Naive B cell (primary cell): ENCODE measurements around the gene HERPUD2. TPM values are rescaled to one million over a fixed set of nuclear protein-coding genes. Genes with fewer than 3 reads are reported as not detected.
A peak's percentile ranks its signal among the peaks of the same experiment; 100 is the strongest.
"Not testable (repeated sequence)": the region's sequence is repeated elsewhere in the genome, so short reads cannot be mapped to it uniquely, and the experiment has no call there.

Source experiments
- ATAC-seq, 2 donors: fragments of 150-1000 bp; cut with Tn5 transposase; 2 replicates each; pipeline ENCODE4 v1.10.0; 2021; ENCODE audit warnings: low read depth in 2 of 2, mild to moderate bottlenecking in 2 of 2, moderate library complexity in 2 of 2
- DNase-seq: peaks from one replicate; pipeline ENCODE4 v3.0.0; 2022
- H3K27ac Mint-ChIP-seq, 6 donors: one replicate each; pipeline ENCODE4 v1.8.0; 2020 to 2022; ENCODE audit warnings: mild to moderate bottlenecking in 6 of 6, mixed read lengths in 6 of 6, moderate library complexity in 5 of 6, inconsistent platforms in 2 of 6
- H3K27me3 Mint-ChIP-seq, 3 donors: one replicate each; pipeline ENCODE4 v1.8.0; 2021 to 2022; ENCODE audit warnings: mixed read lengths in 3 of 3, mild to moderate bottlenecking in 1 of 3
- H3K36me3 Mint-ChIP-seq, 2 donors: one replicate each; pipeline ENCODE4 v1.8.0; 2020 to 2022; ENCODE audit warnings: mixed read lengths in 2 of 2, inconsistent platforms in 1 of 2, mild to moderate bottlenecking in 1 of 2
- H3K4me1 Mint-ChIP-seq, 3 donors: one replicate each; pipeline ENCODE4 v1.8.0; 2020 to 2022; ENCODE audit warnings: mixed read lengths in 3 of 3, inconsistent platforms in 1 of 3, mild to moderate bottlenecking in 1 of 3, moderate library complexity in 1 of 3
- H3K4me3 Mint-ChIP-seq, 8 donors: one replicate each; pipeline ENCODE4 v1.8.0; 2020 to 2022; ENCODE audit warnings: mild to moderate bottlenecking in 8 of 8, mixed read lengths in 8 of 8, moderate library complexity in 8 of 8, inconsistent platforms in 2 of 8
- H3K9me3 Mint-ChIP-seq, 7 donors: one replicate each; pipeline ENCODE4 v1.8.0; 2020 to 2022; ENCODE audit warnings: mixed read lengths in 7 of 7, mild to moderate bottlenecking in 5 of 7, inconsistent platforms in 2 of 7, moderate library complexity in 1 of 7
- polyA plus RNA-seq, 6 donors: library from polyadenylated mRNA; unstranded; fragments of 300-500 nt; fragmentation: Illumina TruSeq; gene quantifications; one replicate each; pipeline ENCODE4 v1.2.3, GENCODE V29; 2021; ENCODE audit warnings: low read depth in 6 of 6

Gene HERPUD2
- polyA plus RNA-seq, 6 donors from 2014 or later: 52.7 to 78.0 (median 63.2) TPM

DNA sequence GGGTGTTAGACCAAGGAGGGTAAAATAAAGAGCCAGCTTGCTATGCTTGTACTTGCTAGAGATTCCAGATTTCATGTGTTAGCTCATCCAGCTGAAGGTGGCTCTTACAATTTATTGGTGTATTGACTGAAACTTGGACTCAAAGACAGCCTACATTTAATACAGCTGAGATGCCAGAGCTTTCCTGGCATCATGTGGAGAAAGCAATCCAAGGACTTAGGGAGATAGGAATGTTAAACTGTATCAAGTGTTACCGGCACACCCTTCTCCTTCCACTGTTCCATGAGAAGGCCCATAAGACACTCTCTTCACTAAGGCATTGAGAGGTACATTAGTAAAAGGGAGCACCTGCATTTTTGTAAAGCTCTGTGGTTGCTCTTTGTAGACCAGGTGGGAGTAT, 9.3 kb upstream of the HERPUD2 start:
- no peak for DNase-seq
- Mint-ChIP-seq H3K27ac (peak overlapping the region in 1 of 6 donors; percentile 25), H3K9me3 (no peaks in the 10 kb centered on the region), H3K4me3 (no peak overlapping the region), H3K36me3 (no peaks in the 10 kb centered on the region), H3K4me1 (peaks cover 0 to 3% (median 0%) of the 10 kb centered on the region in 3 donors), H3K27me3 (no peaks in the 10 kb centered on the region)
- no peak for ATAC-seq

DNA sequence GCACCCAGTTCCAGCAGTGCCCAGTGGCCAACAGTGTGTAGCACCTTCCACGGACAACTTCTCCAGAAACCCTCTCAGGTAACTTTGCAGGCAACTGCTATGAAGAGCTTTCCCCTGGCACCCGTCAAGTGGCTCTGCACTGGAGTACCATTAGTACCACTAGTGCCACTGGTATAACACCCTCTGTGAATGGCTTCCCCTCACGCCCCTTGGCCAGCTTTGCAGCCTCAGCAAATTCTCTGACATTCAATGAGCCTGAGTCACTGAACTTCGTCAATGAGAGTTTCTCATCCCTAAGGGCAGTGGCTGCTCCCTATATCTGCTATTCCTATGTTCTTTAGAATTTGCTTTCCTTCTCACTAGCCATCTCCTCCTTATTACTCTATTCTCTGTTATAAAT, 7.6 kb upstream of the HERPUD2 start:
- Mint-ChIP-seq H3K27ac (no peak overlapping the region), H3K36me3 (no peaks in the 10 kb centered on the region), H3K9me3 (no peaks in the 10 kb centered on the region), H3K27me3 (no peaks in the 10 kb centered on the region), H3K4me1 (no peaks in the 10 kb centered on the region), H3K4me3 (no peak overlapping the region)
- no peak for ATAC-seq
- DNase-seq: no peak

DNA sequence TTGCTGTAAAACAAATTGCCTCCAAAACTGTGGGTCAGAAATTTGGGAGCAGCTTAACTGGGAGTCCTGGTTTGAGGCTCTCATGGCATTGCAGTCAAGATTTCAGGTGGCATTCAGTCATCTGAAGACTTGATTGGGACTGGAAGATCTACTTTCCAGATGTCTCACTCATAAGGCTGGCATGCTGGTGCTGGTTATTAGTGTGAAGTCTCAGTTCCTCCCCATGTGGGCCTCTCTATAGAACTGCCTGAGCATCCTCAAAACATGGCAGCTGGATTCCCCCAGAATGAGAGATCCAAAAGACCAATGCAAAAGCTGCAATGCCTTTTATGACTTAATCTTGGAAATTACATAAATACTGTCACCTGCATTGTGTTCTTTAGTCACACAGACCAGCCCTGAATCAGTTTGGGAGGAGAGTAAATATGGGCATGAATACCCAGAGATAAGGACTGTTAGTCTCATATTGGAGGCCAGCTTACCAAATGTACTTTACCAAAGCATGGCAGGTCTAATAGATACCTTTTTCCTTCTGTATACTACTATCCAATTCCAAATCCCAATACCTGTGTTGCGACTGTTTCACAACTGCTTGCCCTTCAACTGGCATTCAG, 6.5 kb upstream of the HERPUD2 start:
- DNase-seq (no peak), ATAC-seq (peak in 1 of 2 donors; percentile 38)
- H3K27ac Mint-ChIP-seq: peak overlapping the region in 1 of 6 donors; percentile 5
- H3K36me3 Mint-ChIP-seq: peaks cover 0 to 8% of the 10 kb centered on the region in 2 donors
- H3K9me3 Mint-ChIP-seq: no peaks in the 10 kb centered on the region
- peaks cover 6 to 9% (median 7%) of the 10 kb centered on the region in 3 donors for H3K4me1 Mint-ChIP-seq
- H3K4me3 Mint-ChIP-seq: no peak overlapping the region
- no peaks in the 10 kb centered on the region for H3K27me3 Mint-ChIP-seq

DNA sequence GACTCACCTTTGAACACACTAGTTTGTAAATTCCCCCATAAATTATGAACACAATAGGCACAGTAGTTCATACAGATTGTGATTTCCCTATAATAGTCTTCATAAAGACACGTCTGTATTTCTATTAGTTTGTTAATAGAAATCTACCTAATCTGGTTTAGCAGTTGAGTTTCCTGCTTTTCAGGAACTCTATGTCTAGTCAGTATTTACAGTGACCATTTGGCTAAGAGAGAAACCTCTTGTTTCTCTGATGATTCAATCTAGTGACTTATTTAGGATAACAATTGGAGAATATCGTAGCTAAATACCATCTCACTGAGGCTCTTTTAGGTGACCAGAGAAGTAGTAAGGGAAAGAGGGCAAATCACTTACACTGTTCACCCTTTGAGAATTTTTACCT, 5.9 kb upstream of the HERPUD2 start:
- Mint-ChIP-seq H3K9me3 (no peaks in the 10 kb centered on the region), H3K4me3 (peak overlapping the region in 1 of 8 donors; percentile 18), H3K4me1 (peaks cover 10 to 14% (median 12%) of the 10 kb centered on the region in 3 donors), H3K27ac (peak overlapping the region in 2 of 6 donors; percentile 5 to 67), H3K27me3 (no peaks in the 10 kb centered on the region), H3K36me3 (peaks cover 0 to 8% of the 10 kb centered on the region in 2 donors)
- ATAC-seq: no peak
- DNase-seq: no peak

DNA sequence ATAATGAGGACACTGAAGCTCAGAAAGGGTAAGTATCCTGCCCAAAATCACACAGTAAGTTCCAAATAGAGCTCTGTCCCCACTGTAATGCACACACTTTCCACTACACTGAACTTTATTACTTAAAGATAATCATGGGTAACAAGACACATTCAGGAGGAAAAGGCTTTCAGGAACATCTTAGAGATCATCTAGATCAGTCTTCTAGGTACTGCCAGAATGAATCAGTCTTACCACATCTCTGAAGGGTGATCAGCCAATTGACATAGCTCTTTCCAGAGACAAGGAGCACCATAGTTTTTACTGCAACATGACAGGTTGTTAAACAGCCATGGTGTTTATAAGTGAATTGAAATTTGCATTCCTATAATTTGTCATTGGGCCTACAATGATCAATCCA, 5.4 kb upstream of the HERPUD2 start:
- H3K27me3 Mint-ChIP-seq: no peaks in the 10 kb centered on the region
- peak overlapping the region in 1 of 8 donors; percentile 18 for H3K4me3 Mint-ChIP-seq
- ATAC-seq: no peak
- no peak overlapping the region for H3K27ac Mint-ChIP-seq
- H3K4me1 Mint-ChIP-seq: peaks cover 15 to 19% (median 16%) of the 10 kb centered on the region in 3 donors
- H3K36me3 Mint-ChIP-seq: peaks cover 0 to 8% of the 10 kb centered on the region in 2 donors
- no peak for DNase-seq
- H3K9me3 Mint-ChIP-seq: no peaks in the 10 kb centered on the region

DNA sequence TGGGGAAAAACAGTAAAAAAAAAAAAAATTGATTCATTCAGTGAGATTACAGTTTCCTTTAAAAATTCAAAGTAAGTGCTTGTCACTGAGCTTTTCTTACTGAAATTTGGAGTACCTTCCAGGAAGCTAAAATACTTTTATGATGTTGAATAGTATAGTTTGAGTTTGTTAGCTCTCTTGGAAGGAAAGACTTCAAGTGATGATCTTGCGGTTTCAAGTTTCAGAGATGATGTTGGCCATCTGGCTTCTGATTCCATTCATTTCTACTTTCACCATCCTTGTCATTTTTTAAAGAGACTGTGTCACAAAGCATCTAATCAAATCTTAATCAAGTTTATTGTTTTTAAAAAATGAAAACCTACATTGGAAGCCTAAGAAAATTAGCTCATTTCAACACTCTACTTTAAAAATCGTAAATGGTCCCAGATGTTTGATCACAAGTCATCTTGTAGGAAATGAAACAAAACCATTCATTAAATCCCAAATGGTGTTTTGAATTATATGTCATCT, 4.9 kb upstream of the HERPUD2 start:
- Mint-ChIP-seq H3K27me3 (no peaks in the 10 kb centered on the region), H3K4me1 (peaks cover 16 to 20% (median 16%) of the 10 kb centered on the region in 3 donors), H3K36me3 (peaks cover 0 to 8% of the 10 kb centered on the region in 2 donors), H3K27ac (no peak overlapping the region), H3K4me3 (no peak overlapping the region), H3K9me3 (no peaks in the 10 kb centered on the region)
- DNase-seq: no peak
- no peak for ATAC-seq

DNA sequence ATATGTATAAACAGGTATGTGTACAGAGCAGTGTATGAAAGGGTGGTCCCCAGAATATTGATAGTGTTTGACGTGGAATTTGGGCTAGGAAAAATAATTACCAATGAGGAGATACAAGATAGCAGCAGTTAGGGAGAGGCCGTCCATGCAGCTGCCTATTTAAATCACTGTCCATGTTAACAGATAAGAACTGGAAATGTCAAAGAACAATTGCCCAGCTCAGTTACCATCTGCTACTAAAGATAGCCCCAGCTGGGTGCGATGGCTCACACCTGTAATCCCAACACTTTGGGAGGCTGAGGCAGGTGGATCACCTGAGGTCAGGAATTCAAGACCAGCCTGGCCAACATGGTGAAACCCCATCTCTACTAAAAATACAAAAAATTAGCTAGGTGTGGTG, 3.4 kb upstream of the HERPUD2 start:
- H3K4me3 Mint-ChIP-seq, H3K9me3 Mint-ChIP-seq, H3K27me3 Mint-ChIP-seq, H3K36me3 Mint-ChIP-seq, DNase-seq, ATAC-seq: not testable (repeated sequence)
- Mint-ChIP-seq H3K27ac (peak overlapping the region in 1 of 6 donors; percentile 12), H3K4me1 (peaks cover 24 to 31% (median 24%) of the 10 kb centered on the region in 3 donors)

DNA sequence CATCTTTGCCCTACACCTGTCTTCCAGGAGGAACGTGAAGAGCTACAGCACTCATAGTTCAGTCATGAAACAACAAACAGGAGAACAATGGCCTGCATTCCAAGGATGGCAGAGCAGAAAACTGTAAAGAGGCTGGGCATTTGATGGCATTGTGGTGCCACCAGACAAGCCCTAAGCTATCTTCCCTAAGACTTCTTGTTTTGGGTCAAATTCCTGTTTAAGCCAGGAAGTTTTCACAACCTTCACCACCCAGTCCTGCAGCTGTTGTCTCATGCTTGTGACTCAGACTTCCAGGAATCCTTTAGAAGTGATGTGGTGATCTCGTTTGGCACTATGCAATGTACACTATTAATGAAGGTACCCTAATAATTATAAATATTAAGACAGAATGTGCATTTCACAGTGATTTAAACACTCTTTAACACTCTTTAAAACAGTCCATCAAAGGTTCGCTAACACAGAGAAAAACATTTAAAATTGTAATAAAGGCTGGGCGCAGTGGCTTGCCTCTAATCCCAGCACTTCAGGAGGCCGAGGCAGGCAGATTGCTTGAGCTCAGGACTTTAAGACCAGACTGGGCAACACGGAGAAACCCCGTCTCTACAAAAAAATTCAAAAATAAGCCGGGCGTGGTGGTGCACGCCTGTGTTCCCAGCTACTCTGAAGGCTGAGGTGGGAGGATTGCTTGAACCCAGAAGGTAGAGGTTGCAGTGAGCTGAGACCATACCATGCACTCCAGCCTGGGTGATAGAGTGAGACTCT, 2.7 kb upstream of the HERPUD2 start:
- Mint-ChIP-seq H3K36me3 (peaks cover 0 to 8% of the 10 kb centered on the region in 2 donors), H3K9me3 (no peaks in the 10 kb centered on the region), H3K27ac (no peak overlapping the region), H3K4me1 (peaks cover 30 to 39% (median 32%) of the 10 kb centered on the region in 3 donors), H3K4me3 (peak overlapping the region in 1 of 8 donors; percentile 98), H3K27me3 (no peaks in the 10 kb centered on the region)
- ATAC-seq (no peak), DNase-seq (no peak)

DNA sequence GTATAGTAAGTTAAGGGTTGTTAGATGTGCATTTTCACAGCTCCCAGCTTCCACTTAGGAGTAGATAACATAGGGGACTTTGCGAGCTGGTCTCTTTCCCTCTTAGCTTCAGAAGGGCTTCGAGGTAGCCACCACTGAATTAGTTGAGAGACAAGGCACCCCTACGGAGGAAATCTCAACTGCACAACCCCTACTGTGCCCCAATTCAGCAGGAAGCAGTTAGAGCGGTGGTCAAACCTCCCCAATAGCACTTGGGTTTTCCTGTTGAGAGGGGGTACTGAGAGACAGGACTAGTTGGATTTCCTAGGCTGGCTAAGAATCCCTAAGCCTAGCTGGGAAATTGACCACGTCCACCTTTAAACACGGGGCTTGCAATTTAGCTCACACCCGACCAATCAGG, 1.1 kb upstream of the HERPUD2 start:
- peaks cover 46 to 55% (median 48%) of the 10 kb centered on the region in 3 donors for H3K4me1 Mint-ChIP-seq

DNA sequence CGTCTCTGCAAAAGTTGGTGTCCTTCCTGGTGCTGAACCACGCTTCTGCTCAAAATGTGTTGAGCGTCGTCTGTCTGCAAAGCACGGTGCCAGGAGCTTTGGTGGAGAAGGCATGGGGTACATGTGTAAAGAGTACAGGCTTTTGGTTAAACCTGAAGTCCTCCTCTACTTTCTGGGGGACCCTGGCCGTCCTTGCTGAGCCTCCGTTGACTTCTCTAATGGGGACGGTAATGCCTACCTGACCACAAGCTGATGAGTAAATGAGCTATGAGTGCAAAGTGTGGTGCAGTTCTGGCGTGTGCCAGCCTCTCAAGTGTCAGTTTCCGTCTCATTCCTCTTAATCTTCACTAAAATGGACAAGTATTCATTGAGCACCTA, 527 bp upstream of the HERPUD2 start:
- no peaks in the 10 kb centered on the region for H3K27me3 Mint-ChIP-seq
- DNase-seq (no peak), ATAC-seq (peak; percentile 1 to 3)
- H3K9me3 Mint-ChIP-seq: no peaks in the 10 kb centered on the region
- H3K27ac Mint-ChIP-seq: peak overlapping the region; percentile 97 to 99 (median 98)
- peaks cover 51 to 60% (median 54%) of the 10 kb centered on the region in 3 donors for H3K4me1 Mint-ChIP-seq
- peaks cover 0 to 8% of the 10 kb centered on the region in 2 donors for H3K36me3 Mint-ChIP-seq
- H3K4me3 Mint-ChIP-seq: peak overlapping the region; percentile 91 to 98 (median 96)

More for the DNA sequence above, 1.1 kb upstream of the HERPUD2 start:
- peak overlapping the region; percentile 91 to 98 (median 96) for H3K4me3 Mint-ChIP-seq
- H3K27ac Mint-ChIP-seq: peak overlapping the region; percentile 97 to 99 (median 98)
- H3K27me3 Mint-ChIP-seq: no peaks in the 10 kb centered on the region
- no peak for DNase-seq
- H3K9me3 Mint-ChIP-seq: no peaks in the 10 kb centered on the region
- H3K36me3 Mint-ChIP-seq: peaks cover 0 to 8% of the 10 kb centered on the region in 2 donors
- no peak for ATAC-seq

DNA sequence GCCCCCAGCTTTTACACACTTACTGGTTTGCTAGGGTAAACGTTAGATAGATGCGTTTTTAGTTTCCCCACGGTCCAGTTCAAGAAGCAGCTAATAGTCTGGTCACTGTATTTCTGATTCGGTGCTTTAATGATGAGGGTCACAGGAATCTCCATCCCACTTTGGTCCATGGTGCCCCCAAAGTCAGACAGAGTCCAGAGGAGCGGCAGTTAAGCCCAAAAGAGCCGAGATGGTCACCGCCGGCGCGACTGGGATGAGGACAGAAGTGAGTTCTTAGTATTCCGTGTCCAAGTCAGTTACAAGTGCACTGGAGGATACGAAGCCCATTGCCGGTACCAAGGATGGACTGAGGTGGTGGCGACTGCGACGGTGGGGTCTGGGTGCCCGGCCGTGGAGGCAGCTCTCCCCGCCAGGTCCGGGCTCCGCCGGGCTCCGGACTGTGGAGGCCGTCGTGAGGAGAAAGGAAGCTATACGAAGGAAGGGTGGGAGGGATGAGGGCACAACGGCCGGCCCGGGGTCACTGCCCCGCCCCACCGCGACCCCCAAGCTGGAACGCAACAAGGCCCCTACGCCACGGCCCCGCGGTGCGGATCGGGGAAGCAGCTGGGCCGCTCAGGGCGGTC, 663 bp downstream of the HERPUD2 start:
- peaks cover 0 to 8% of the 10 kb centered on the region in 2 donors for H3K36me3 Mint-ChIP-seq
- no peaks in the 10 kb centered on the region for H3K9me3 Mint-ChIP-seq
- ATAC-seq: peak; percentile 1
- peaks cover 59 to 72% (median 66%) of the 10 kb centered on the region in 3 donors for H3K4me1 Mint-ChIP-seq
- no peak for DNase-seq
- peak overlapping the region; percentile 91 to 99 (median 96) for H3K27ac Mint-ChIP-seq
- H3K27me3 Mint-ChIP-seq: no peaks in the 10 kb centered on the region
- peak overlapping the region; percentile 90 to 98 (median 93) for H3K4me3 Mint-ChIP-seq

DNA sequence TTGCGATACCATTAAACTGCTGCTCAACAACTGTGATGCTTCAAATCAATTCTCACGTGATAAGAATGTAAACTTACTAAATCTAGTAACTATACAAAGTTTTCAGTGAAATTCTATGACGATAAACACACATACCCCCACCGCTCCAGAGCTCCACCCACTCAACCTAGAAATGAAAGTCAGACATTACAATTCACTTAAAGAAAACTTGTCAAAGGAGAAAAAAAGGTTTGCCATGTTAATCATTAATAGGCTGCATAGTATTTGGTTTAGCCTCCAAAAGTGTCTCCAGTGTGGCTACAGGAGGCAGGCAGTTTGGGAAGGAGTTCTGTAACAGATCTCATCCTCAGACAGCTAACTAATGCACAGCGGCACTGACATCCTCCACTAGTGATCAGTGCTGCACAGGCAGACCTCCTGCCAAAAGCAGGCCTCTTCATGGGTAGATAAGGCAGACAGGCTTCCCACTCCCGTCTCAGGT, 3.1 kb downstream of the HERPUD2 start:
- Mint-ChIP-seq H3K9me3 (no peaks in the 10 kb centered on the region), H3K27me3 (no peaks in the 10 kb centered on the region), H3K4me1 (peaks cover 69 to 85% (median 82%) of the 10 kb centered on the region in 3 donors), H3K4me3 (peak overlapping the region; percentile 82 to 98 (median 93)), H3K36me3 (peaks cover 4 to 5% of the 10 kb centered on the region in 2 donors), H3K27ac (peak overlapping the region in 4 of 6 donors; percentile 34 to 97 (median 58))
- no peak for DNase-seq
- no peak for ATAC-seq

DNA sequence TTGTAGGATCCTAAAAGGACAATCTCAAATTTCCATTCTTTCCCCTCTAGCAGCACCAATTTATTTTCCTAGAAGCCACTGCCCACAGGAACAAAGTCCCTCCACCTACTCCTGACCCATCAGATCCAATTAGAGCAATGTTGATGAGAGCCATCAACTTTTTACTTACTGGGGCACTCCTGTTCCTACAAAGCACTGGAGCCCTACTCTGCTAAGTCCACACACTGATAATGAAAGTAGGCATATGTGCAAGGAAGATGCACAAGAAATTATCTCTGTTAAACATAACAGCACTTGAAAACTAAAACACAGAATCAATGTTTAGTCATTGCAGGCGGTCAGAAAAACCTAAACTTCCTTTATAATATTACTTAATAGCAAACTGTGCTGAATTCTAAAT, 3.6 kb downstream of the HERPUD2 start:
- Mint-ChIP-seq H3K36me3 (peaks cover 0 to 5% of the 10 kb centered on the region in 2 donors), H3K4me1 (peaks cover 66 to 80% (median 79%) of the 10 kb centered on the region in 3 donors), H3K9me3 (no peaks in the 10 kb centered on the region), H3K4me3 (peak overlapping the region; percentile 20 to 98 (median 72)), H3K27ac (peak overlapping the region in 4 of 6 donors; percentile 19 to 97 (median 70)), H3K27me3 (no peaks in the 10 kb centered on the region)
- DNase-seq (no peak), ATAC-seq (no peak)
